Breast epithelium (tissue), 4 donors: ENCODE data around the gene CTTN. TPM values are rescaled to one million over a fixed set of nuclear protein-coding genes. Genes with fewer than 3 reads are reported as not detected.

ENCODE experiments used
- DNase-seq, 2 donors: peaks; one replicate each; pipeline ENCODE4 v3.0.0-alpha.2; 2019; ENCODE audit warnings: low spot score in 2 of 2
- H3K27ac ChIP-seq, 2 donors: fragments of 200-600 bp; sonication (generic) in 1 of 2; one replicate each; pipeline ENCODE4 v1.5.1; 2016 to 2019; ENCODE audit warnings: mild to moderate bottlenecking in 1 of 2
- H3K27me3 ChIP-seq, 2 donors: fragments of 200-600 bp; sonication (generic) in 1 of 2; one replicate each; pipeline versions ENCODE4 v1.5.1 to v1.6.0; 2017 to 2019; ENCODE audit warnings: control low read depth in 1 of 2, mild to moderate bottlenecking in 1 of 2
- H3K36me3 ChIP-seq: fragments of 200-600 bp; one replicate; pipeline ENCODE4 v1.5.1; 2019
- H3K4me1 ChIP-seq, 2 donors: fragments of 200-600 bp; sonication (generic); one replicate each; pipeline ENCODE4 v1.5.1; 2016 to 2019; ENCODE audit warnings: control low read depth in 1 of 2
- H3K4me3 ChIP-seq, 3 donors: fragments of 200-600 bp; sonication (generic); 1 replicate in 2 of 3; 2 replicates in 1 of 3; pipeline ENCODE4 v1.5.1; 2016 to 2019; ENCODE audit warnings: mild to moderate bottlenecking in 3 of 3, moderate library complexity in 2 of 3
- H3K9me3 ChIP-seq, 2 donors: fragments of 200-600 bp; sonication (generic) in 1 of 2; one replicate each; pipeline ENCODE4 v1.5.1; 2016 to 2019; ENCODE audit warnings: control low read depth in 1 of 2
- CTCF ChIP-seq, 3 donors: fragments of 450-650 bp; IDR thresholded peaks; one replicate each; pipeline ENCODE4 v1.5.1; 2016 to 2017; ENCODE audit warnings: antibody characterized with exemption in 3 of 3, mild to moderate bottlenecking in 3 of 3, moderate library complexity in 3 of 3
- POLR2A ChIP-seq: fragments of 450-650 bp; IDR thresholded peaks from one replicate; pipeline ENCODE4 v1.6.1; 2016; ENCODE audit warnings: antibody characterized with exemption, mild to moderate bottlenecking, moderate library complexity
- POLR2AphosphoS5 ChIP-seq, 3 donors: sonication (generic); formaldehyde crosslinking; IDR thresholded peaks; one replicate each; pipeline ENCODE4 v1.6.1; 2017; ENCODE audit warnings: antibody characterized with exemption in 3 of 3
- intact Hi-C: fragments of 100-400 bp; cut with DNase I; formaldehyde crosslinking; loops from one replicate; pipeline ENCODE4 v1.15.1; 2023; ENCODE audit warnings: low total_unique reads
- total RNA-seq, 3 donors: library from RNA; depleted of rRNA; stranded (reverse); fragments of >200 nt; gene quantifications; one replicate each; pipeline ENCODE4 v1.1.0, GENCODE V29; 2016

CTTN gene
- total RNA-seq, 3 donors from 2014 or later: 283 to 306 (median 285) TPM

DNA sequence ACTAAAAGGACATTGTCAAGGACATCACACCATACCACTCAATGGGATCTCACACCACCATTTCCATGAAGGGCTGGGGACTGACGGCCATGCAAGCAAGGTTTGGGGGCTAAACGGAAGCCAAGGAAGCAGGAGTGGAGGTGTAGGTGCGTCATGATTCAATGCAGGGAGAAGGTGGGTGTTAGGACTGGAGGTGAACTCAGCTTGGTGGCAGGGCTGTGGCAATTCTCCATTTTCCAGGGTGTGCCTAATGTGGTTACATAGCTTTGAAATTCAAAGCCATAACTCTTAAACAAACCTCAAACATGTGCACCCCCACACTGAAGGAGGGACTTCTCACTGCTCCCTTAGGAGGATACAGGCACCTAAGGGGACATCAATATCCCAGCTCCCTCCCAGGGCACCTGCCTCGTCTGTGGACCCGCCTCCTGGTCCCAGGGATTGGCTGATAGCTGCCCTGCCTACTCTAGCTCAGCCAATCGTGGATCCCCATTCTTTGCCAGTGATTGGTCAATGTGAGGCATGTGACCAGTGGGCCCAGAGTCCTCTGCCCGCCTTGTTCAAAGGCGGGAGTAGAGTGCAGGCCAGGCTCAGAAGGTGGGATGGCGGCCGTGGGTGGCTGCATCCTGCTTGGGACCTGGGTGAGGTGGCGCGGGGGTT, 64.6 kb downstream of the CTTN start:
- H3K9me3 ChIP-seq: no peaks in the 10 kb centered on the region
- H3K27ac ChIP-seq: no peak overlapping the region
- H3K27me3 ChIP-seq: no peaks in the 10 kb centered on the region
- intact Hi-C loops: no loop called here
- no peak for TF ChIP-seq POLR2AphosphoS5 (IDR thresholded peaks at IDR 0.05)
- no peak for TF ChIP-seq POLR2A
- no peak for TF ChIP-seq CTCF (IDR thresholded peaks at IDR 0.05)
- H3K4me3 ChIP-seq: no peak overlapping the region
- H3K36me3 ChIP-seq: no peaks in the 10 kb centered on the region
- no peak for DNase-seq
- H3K4me1 ChIP-seq: no peaks in the 10 kb centered on the region

GRCh38 chr11:70463478-70464255, 65.3 kb downstream of the CTTN start:
- intact Hi-C loops: no loop called here
- no peak for DNase-seq
- Histone ChIP-seq H3K36me3 (no peaks in the 10 kb centered on the region), H3K9me3 (no peaks in the 10 kb centered on the region), H3K27ac (no peak overlapping the region), H3K4me1 (no peaks in the 10 kb centered on the region), H3K27me3 (no peaks in the 10 kb centered on the region), H3K4me3 (no peak overlapping the region)
- TF ChIP-seq CTCF (IDR thresholded peaks at IDR 0.05): no peak
- no peak for TF ChIP-seq POLR2A
- TF ChIP-seq POLR2AphosphoS5 (IDR thresholded peaks at IDR 0.05): no peak

DNA sequence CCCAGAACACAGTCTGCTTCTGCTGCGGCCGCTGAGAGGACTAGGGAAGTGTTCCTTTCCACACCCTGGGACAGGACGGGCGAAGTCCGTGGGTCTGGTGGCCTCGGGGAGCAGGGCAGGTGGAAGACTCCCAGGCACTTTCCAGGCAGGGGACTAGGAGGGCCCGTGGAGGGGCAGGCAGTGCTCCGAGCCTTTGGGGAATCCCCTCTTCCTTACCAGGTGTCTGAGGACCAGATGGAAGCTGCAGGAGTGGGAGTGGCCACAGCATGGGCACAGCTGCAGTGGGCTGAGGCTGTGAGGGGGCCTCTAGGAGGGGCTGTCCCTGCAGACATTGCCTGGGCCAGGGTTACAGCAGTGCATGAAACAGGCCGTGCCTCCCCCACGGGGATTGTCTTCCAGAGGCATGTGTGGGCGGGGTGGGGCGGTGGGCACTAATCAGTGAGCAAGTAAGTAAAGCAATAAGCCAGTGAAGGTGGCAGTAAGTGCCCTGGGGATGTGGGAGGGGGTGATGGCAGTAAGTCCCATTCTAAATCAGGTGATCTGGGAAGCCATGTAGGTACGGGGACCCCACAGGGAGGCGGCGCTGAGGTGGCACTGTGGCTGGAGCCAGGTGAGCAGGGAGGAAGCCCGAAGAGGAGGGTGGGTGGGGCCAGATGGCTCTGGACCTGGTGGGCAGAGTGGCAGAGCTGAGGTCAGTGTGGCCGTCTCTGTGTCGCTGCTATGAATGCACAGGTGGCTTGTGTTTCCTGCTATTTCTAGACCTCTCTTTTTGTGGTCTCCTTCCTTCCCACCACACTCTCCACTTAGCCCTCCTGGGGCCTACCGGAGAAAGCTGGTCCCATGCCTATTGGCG, 66.4 kb downstream of the CTTN start:
- no peak for DNase-seq
- Histone ChIP-seq H3K4me1 (no peaks in the 10 kb centered on the region), H3K9me3 (no peaks in the 10 kb centered on the region), H3K4me3 (no peak overlapping the region), H3K27me3 (no peaks in the 10 kb centered on the region), H3K27ac (no peak overlapping the region), H3K36me3 (no peaks in the 10 kb centered on the region)
- intact Hi-C loops: no loop called here
- TF ChIP-seq POLR2AphosphoS5 (IDR thresholded peaks at IDR 0.05) (no peak), POLR2A (no peak), CTCF (IDR thresholded peaks at IDR 0.05) (no peak)

- no peak for DNase-seq
- H3K36me3 ChIP-seq: no peaks in the 10 kb centered on the region
- H3K4me1 ChIP-seq: no peaks in the 10 kb centered on the region
- H3K27ac ChIP-seq: no peak overlapping the region
- intact Hi-C loops: no loop called here
- TF ChIP-seq CTCF (IDR thresholded peaks at IDR 0.05) (no peak), POLR2AphosphoS5 (IDR thresholded peaks at IDR 0.05) (no peak), POLR2A (no peak)
- H3K4me3 ChIP-seq: no peak overlapping the region
- no peaks in the 10 kb centered on the region for H3K9me3 ChIP-seq
- H3K27me3 ChIP-seq: no peaks in the 10 kb centered on the region
These were observed 67.8 kb downstream of the CTTN start for GRCh38 chr11:70466154-70466553.
